ENCODE results near the gene KCNK3. TPM values are rescaled to one million over a fixed set of nuclear protein-coding genes. Genes with fewer than 3 reads are reported as not detected.

Gene KCNK3
- total RNA-seq, 2 experiments from 2014 or later: not detected

- no peak for ATAC-seq
- Mint-ChIP-seq H3K4me3 (no peak overlapping the region), H3K9me3 (no peaks in the 10 kb centered on the region), H3K36me3 (ENCODE audit: low read depth) (no peaks in the 10 kb centered on the region), H3K4me1 (ENCODE audit: low read depth) (no peaks in the 10 kb centered on the region), H3K27me3 (peaks cover 7% of the 10 kb centered on the region), H3K27ac (no peak overlapping the region)
- POLR2A ChIA-PET: no interaction called here
- intact Hi-C loops (cut with micrococcal nuclease): no loop called here
- CTCF ChIA-PET: interaction anchor here (1.0 kb wide), 1 partner anchor 11 kb away, joined by 3 read pairs; no protein-coding TSS in a partner anchor
- DNase-seq: no peak
- no peak for TF ChIP-seq CTCF (IDR thresholded peaks at IDR 0.05)
Measured at GRCh38 chr2:26723991-26724750, 31.6 kb downstream of the KCNK3 start.

- POLR2A ChIA-PET: interaction anchor here (0.6 kb wide), 1 partner anchor 663 kb away, joined by 3 read pairs; no protein-coding TSS in a partner anchor
- TF ChIP-seq CTCF (IDR thresholded peaks at IDR 0.05): no peak
- Mint-ChIP-seq H3K9me3 (no peaks in the 10 kb centered on the region), H3K4me3 (no peak overlapping the region), H3K36me3 (ENCODE audit: low read depth) (no peaks in the 10 kb centered on the region), H3K4me1 (ENCODE audit: low read depth) (no peaks in the 10 kb centered on the region), H3K27me3 (peaks cover 7% of the 10 kb centered on the region), H3K27ac (no peak overlapping the region)
- no peak for DNase-seq
- no peak for ATAC-seq
- CTCF ChIA-PET: interaction anchor here (1.3 kb wide), 1 partner anchor 121 kb away, joined by 4 read pairs; no protein-coding TSS in a partner anchor
- intact Hi-C loops (cut with micrococcal nuclease): no loop called here
Measured at GRCh38 chr2:26724784-26725520, 32.4 kb downstream of the KCNK3 start.

- no peaks in the 10 kb centered on the region for H3K9me3 Mint-ChIP-seq
- H3K4me3 Mint-ChIP-seq: no peak overlapping the region
- ATAC-seq: no peak
- no peak for DNase-seq
- H3K27me3 Mint-ChIP-seq: peaks cover 7% of the 10 kb centered on the region
- intact Hi-C loops (cut with micrococcal nuclease): no loop called here
- POLR2A ChIA-PET: interaction anchor here (0.6 kb wide), 1 partner anchor 664 kb away, joined by 3 read pairs; no protein-coding TSS in a partner anchor
- H3K27ac Mint-ChIP-seq: no peak overlapping the region
- no peaks in the 10 kb centered on the region for H3K4me1 Mint-ChIP-seq (ENCODE audit: low read depth)
- CTCF ChIA-PET: interaction anchor here (1.3 kb wide), 1 partner anchor 121 kb away, joined by 4 read pairs; no protein-coding TSS in a partner anchor
- no peak for TF ChIP-seq CTCF (IDR thresholded peaks at IDR 0.05)
- no peaks in the 10 kb centered on the region for H3K36me3 Mint-ChIP-seq (ENCODE audit: low read depth)
Measured at GRCh38 chr2:26725521-26725820, 32.9 kb downstream of the KCNK3 start.

GRCh38 chr2:26726228-26726627 is 33.7 kb downstream of the KCNK3 start:
- CTCF ChIA-PET: interaction anchor here (1.3 kb wide), 1 partner anchor 120 kb away, joined by 4 read pairs; no protein-coding TSS in a partner anchor
- intact Hi-C loops (cut with micrococcal nuclease): no loop called here
- no peak for DNase-seq

More at GRCh38 chr2:26726228-26726627, 33.7 kb downstream of the KCNK3 start:
- no peak for ATAC-seq
- Mint-ChIP-seq H3K9me3 (no peaks in the 10 kb centered on the region), H3K4me3 (no peak overlapping the region), H3K27ac (no peak overlapping the region), H3K4me1 (ENCODE audit: low read depth) (no peaks in the 10 kb centered on the region), H3K36me3 (ENCODE audit: low read depth) (no peaks in the 10 kb centered on the region), H3K27me3 (peaks cover 9% of the 10 kb centered on the region)
- POLR2A ChIA-PET: no interaction called here
- no peak for TF ChIP-seq CTCF (IDR thresholded peaks at IDR 0.05)
